Hippocampal formation (tissue), 2 donors: ENCODE results near the gene GAL.
"Not testable (repeated sequence)": the region's sequence is repeated elsewhere in the genome, so short reads cannot be mapped to it uniquely, and the experiment has no call there.

ENCODE experiments used
- DNase-seq, 2 donors: peaks; one replicate each; lab custom pipeline; 2025; lab: John Stamatoyannopoulos, UW

GAL gene, protein sequence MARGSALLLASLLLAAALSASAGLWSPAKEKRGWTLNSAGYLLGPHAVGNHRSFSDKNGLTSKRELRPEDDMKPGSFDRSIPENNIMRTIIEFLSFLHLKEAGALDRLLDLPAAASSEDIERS

GRCh38 chr11:68684385-68685356, at the start of gene GAL:
TSS of gene GAL (plus strand) at chr11:68684544. CDS start at chr11:68684924, 380 bp downstream.
- no peak for DNase-seq

DNA sequence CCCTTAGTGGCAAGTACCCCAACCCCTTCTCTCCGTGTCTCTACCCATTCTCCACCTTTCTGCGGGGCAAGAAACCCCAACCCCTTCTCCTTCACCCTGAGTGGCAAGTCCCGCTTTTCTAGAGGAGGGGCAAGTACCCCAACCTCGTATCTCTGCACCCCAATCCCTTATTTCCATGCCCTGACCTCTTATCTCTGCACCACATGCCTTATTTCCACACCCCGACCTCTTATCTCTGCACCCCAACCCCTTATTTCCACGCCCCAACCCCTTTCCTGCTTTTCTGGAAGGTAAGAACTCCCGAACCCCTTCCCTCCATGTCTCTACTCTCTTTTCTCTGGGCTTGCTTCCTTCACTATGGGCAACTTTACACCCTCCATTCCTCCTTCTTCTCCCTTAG, 49.7 kb upstream of the GAL start:
- not testable (repeated sequence) for DNase-seq

DNA sequence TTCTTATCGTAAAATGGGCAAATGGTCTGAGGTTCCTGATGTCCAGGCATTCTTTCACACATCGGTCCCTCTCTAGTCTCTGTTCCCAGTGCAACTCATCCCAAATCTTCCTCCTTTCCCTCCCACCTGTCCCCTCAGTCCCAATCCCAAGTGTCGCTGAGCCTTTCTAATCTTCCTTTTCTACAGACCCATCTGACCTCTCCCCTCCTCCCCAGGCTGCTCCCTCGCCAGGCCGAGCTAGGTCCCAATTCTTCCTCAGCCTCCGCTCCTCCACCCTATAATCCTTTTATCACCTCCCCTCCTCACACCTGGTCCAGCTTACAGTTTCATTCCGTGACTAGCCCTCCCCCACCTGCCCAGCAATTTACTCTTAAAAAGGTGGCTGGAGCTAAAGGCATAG, 49.2 kb upstream of the GAL start:
- DNase-seq, result not testable (repeated sequence)

GRCh38 chr11:68635883-68636282, 48.5 kb upstream of the GAL start:
- DNase-seq, result not testable (repeated sequence)

DNA sequence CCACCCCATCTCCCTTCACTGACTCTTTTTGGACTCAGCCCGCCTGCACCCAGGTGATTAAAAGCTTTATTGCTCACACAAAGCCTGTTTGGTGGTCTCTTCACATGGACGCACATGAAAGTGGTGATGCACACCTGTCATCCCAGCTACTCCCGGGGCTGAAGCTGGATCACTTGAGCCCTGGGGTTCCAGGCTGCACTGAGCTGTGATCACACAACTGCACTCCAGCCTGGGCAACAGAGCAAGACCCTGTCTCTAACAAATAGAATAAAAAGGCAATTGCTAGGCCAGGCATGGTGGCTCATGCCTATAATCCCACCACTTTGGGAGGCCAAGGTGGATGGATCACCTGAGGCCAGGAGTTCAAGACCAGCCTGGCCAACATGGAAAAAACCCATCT, 45.0 kb upstream of the GAL start:
- DNase-seq, result not testable (repeated sequence)

GRCh38 chr11:68641880-68642279, 42.5 kb upstream of the GAL start:
- no peak for DNase-seq

DNA sequence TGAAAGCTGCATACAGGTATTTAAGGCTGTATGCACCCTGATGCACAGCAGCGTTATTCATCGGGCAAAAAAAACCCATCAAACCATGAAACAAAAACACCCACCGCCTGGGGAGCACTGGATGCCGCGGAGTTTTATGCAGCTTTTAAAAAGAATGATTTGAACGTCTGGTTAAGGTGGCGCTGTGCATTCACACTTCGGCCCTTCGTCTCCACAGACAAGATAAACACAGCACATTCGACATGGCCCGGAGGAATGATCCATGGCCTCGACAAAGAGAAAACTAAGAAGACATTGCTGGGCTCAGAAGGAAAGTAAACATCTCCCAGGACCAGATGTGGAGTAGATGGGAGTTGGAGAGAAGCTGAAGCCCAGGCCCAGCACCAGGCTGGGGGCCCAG, 40.8 kb upstream of the GAL start:
- no peak for DNase-seq

GRCh38 chr11:68646832-68647231, 37.5 kb upstream of the GAL start:
- DNase-seq, result no peak

DNA sequence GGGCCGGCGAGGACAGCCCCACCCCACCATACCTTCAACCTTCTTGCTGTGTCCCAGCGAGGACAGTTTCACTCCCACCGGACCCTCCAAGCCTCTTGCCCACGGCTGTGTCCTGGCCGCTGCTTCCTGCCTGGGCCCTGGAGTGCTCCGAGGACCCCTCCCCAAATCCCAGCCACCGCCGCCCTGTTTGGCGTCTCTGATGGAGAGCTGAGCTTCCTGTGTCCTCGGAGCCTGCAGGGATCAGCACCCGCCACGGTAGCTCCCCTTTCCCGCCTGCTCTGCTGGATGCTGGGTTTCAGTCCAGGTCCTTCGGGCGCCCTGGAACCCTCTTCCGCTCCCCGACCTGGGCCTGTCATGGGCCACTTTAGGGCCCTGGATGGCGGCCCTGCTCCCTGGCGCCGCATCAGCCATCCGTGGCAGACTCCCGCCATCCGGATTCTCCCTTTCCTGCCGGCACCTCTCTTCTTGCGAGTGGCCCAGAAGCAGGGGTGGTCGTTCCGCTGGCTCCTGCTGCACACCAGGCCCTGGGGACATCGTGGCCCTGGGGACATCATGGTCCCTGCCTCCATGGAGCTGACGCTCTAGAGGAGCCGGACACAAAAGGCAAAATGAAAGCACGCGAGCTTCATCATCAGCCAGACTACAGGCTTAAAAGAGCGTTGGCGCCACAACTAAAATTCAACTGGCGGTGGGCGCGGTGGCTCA, 34.3 kb upstream of the GAL start:
- DNase-seq, result no peak

DNA sequence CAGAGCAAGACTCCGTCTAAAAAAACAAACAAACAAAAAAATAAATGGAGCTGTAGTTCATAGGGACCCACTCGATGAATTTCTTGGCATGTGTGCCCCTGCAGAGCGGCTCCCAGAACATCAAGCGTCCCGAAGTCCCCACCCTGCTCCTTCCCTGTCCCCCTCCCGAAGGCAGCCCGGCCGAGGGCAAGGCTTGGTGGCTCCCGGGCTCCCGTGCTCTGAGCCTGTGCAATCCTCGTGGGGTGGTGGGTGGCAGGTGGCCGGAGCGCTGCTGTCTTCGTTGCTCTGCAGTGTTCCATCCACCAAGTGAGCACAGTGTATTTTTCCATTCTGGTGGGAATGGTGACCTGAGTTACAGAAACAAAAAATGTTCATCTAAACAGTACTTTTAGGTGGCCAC, 33.5 kb upstream of the GAL start:
- DNase-seq, result no peak

DNA sequence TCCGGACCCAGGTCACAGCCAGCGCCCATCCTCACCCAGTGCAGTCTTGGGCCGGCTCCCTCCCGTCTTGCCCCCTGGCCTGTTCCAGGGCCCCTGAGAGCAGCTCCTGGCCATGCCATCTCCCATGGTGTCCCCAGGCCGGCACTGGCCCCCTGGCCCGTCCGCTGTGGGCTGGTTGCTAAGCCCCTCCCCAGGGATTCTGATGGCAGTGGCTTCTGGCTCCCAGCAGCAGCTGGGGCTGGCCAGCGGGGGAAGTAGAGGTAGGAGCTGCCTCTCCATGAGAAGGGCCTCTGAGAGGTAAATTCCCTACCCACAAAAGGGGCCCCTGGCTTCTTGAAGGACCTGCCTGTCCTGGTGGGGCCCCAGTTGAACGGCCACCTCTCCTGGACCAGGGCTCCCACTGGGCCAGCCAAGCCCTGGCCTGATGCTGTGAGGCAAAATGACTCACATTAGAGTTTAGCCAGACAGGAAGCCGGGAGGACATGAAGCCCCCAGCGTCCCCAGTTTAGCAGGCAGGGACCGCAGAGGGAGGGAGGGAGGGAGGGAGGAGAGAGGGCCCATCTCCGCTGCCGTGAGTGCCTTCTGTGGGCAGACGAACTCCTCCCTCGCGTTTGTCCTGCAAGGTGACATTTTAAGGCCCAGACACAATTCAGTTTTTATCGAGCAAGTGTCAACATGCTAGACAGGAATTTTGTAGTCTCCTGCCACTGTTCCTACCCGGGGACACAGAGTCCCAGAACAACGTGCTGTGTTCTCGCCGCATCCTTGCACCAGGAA, 32.9 kb upstream of the GAL start:
- DNase-seq, result no peak

- no peak for DNase-seq
Measured at GRCh38 chr11:68651985-68652682, 32.2 kb upstream of the GAL start.

DNA sequence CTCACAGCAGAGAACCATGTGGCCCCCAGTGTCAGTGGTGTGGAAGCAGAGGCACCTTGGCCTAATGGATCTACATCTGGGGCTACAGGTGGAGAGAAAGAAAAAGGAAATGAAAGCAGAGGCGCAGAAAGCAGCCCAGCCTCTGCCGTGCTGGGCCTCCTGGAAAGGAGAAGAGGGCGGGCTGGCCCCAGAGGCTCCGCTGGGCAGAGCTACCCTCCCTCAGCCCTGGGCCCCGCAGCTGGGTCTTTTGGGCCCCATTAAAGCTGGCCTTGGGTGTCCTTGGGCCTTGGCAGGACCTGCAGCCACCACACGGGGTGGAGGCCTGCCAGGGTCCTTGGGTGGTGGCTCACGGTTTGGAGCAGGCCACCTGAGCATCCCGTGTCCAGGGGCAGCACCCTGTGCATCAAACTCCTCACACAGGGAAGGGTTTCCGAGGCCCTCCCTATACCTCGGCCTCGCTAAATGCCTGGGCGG, 31.6 kb upstream of the GAL start:
- no peak for DNase-seq

DNA sequence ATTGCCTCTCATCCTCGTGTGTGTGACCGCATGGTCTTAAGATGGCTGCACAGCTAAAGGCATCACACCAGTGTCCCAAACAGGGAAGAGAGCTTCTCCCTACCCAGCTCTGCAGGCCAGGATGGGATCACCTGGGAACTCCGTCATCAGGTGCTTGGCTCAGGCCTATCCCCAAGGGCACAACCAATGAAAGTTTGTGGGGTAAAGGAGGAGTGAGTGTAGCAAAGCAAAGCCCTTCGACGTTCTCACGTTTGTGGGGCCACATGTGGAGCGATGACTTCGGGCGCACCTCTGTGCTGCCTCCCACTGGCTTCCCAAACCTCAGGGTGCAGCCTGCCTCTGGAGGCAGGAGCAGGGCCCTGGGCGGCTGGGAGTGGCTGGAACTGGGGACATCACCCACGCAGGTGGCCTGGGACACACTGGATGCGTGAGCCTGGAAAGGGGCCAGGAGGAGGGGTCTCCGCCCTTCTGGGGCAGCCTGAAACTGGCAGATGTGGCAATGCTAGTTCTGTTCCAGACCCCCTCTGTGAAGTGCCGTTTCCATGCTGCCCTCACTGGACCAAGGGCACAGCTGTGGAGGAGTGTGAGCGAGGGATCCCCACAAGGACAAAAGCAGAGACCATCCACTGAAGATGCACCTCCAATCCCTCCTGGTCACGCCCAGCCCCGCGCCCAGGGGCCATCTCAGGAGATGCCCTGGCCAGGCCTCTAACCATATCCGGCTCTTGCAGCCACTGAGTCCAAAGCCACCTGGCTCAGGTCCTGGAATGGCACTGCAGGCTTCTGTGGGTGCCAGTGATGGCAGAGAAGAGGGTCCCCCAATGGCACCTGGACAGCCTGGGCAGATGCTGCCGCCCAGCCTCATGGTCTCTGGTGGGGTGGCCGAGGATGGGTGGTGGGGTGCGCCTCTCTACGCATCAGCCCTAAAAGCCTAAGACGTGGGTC, 30.6 kb upstream of the GAL start:
- no peak for DNase-seq

DNA sequence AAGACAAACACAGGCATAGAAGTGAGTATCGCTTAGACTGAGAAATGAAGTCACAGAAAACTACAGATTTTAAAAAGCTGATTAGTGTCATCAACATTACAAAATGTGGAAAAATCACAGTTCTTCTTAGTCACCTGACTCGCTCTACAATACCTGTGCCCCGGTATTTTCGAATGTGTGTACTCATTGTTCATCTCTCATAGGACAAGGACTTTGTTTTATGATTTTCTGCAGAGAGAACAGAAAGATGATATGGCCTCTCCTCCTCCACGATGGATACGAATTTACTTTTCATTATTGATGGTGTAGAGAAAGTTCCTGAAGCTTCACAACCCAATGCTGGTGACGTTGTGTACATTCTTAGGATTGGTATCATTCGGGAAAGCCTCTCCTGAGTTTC, 29.4 kb upstream of the GAL start:
- no peak for DNase-seq

DNA sequence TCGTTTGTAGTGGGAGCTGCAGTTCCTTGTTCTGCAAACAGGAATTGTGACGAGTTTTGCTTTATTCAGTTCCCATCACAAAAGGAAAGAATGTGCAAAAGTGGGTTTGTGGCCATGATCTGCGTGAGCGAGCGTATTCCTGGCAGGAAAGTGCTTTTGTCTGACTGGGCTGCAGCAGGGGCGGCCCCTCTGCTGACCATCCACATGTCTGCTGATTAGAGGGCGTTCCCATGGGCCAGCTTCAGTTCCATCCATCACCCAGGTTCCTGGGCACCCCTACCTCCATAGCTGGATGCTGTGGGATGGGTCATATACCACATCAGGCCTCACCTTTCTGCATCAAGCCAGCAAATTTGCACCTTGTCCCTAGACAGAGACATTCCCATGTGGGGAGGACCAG, 28.9 kb upstream of the GAL start:
- no peak for DNase-seq

- no peak for DNase-seq
Measured at GRCh38 chr11:68655806-68656205, 28.5 kb upstream of the GAL start.

DNA sequence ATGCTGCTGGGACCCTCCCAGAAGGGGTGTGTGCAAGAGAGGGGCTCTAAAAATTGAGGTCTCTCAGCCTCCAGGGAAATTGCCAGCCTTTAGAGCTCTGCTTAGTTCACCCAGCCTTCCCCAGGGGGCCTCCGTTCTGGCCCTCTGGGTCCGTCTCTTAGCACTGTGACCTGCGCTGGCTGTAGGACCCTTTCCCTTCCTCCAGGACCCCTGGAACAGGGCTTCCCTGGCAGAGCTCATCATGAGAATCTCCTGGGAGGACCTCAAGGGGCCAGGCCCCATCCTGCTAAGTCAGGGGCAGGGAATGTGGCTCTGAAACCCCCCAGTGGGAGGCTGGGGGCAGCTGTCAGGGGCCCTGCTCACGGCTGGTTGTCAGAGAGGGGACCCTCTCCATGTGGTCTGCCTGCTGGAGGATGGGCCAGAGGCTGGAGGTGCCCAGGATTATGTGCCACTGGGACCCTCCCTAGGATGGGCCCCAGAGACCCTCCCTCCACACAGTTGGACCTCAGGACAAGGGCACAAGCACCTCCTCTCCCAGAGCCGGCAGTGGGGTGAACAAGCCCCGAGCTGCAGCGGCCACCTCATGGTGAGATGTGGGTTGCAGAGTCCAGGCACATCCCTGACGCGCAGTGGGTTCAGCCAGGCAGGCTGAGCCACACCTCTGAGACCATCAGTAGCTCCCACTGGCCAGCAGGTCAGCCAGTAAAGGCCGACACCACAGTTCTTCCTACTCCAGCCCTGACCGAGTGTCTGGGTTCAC, 27.1 kb upstream of the GAL start:
- DNase-seq, result no peak

- no peak for DNase-seq
Measured at GRCh38 chr11:68658097-68658496, 26.2 kb upstream of the GAL start.
